Heart right ventricle (tissue), 16 donors: ENCODE measurements around the gene NSD1. TPM values are rescaled to one million over a fixed set of nuclear protein-coding genes. Genes with fewer than 3 reads are reported as not detected.
"Not testable (repeated sequence)": the region's sequence is repeated elsewhere in the genome, so short reads cannot be mapped to it uniquely, and the experiment has no call there.

Experiments used
- ATAC-seq, 8 donors: fragments of 200-7000 bp; cut with Tn5 transposase; one replicate each; pipeline ENCODE4 v1.9.1; 2020; ENCODE audit warnings: mild to moderate bottlenecking in 8 of 8, moderate library complexity in 8 of 8, moderate number of reproducible peaks in 1 of 8
- DNase-seq, 2 donors: peaks; one replicate each; pipeline ENCODE4 v3.0.0-alpha.2; 2020
- H3K27ac ChIP-seq, 10 donors: fragments of 200-600 bp; sonication (generic) in 2 of 10; one replicate each; pipeline versions ENCODE4 v1.5.0 to v1.8.0; 2020 to 2022; ENCODE audit warnings: mild to moderate bottlenecking in 3 of 10
- H3K27me3 ChIP-seq, 7 donors: fragments of 200-600 bp; one replicate each; pipeline ENCODE4 v1.8.0; 2021 to 2022; ENCODE audit warnings: mild to moderate bottlenecking in 2 of 7
- H3K36me3 ChIP-seq, 9 donors: fragments of 200-600 bp; sonication (generic) in 1 of 9; one replicate each; pipeline versions ENCODE4 v1.5.0 to v1.8.0; 2020 to 2022; ENCODE audit warnings: mild to moderate bottlenecking in 2 of 9
- H3K4me1 ChIP-seq, 9 donors: fragments of 200-600 bp; sonication (generic) in 1 of 9; one replicate each; pipeline versions ENCODE4 v1.5.0 to v1.8.0; 2020 to 2022; ENCODE audit warnings: mild to moderate bottlenecking in 4 of 9
- H3K4me3 ChIP-seq, 10 donors: fragments of 200-600 bp; sonication (generic) in 2 of 10; one replicate each; pipeline versions ENCODE4 v1.5.0 to v1.8.0; 2020 to 2022; ENCODE audit warnings: mild to moderate bottlenecking in 7 of 10, moderate library complexity in 2 of 10
- H3K9me3 ChIP-seq, 11 donors: fragments of 200-600 bp in 10 of 11; sonication (generic) in 2 of 11; one replicate each; pipeline versions ENCODE4 v1.5.0 to v1.8.0; 2013 to 2022; ENCODE audit warnings: mild to moderate bottlenecking in 2 of 11, control low read depth in 1 of 11, moderate library complexity in 1 of 11
- CTCF ChIP-seq, 9 donors: fragments of 200-600 bp; sonication (generic) in 2 of 9; IDR thresholded peaks; one replicate each; pipeline versions ENCODE4 v1.5.0 to v1.8.0; 2021 to 2022; ENCODE audit warnings: antibody characterized with exemption in 9 of 9, mild to moderate bottlenecking in 5 of 9, moderate library complexity in 1 of 9
- WGBS, 2 donors: extraction: QIAGEN DNeasy Blood & Tissue Kit; methylation state at CpG; one replicate each; pipeline ENCODE4 v1.1.7; 2013; ENCODE audit warnings: inconsistent platforms in 1 of 2; 5-methylcytosine and 5-hydroxymethylcytosine counted together
- intact Hi-C, 10 donors: fragments of 100-400 bp; cut with DNase I; formaldehyde crosslinking; loops; one replicate each; pipeline versions ENCODE4 v1.11.1 to v1.14.2; 2022
- polyA plus RNA-seq, 2 donors: library from polyadenylated mRNA; stranded (reverse); fragments of 200-250 nt; gene quantifications; one replicate each; pipeline ENCODE4 v1.2.3, GENCODE V29; 2013
- total RNA-seq, 10 donors: library from RNA; stranded (reverse); fragmentation: NEBNext Ultra II Directional in 3 of 10; extraction: Animal tissue kit (Norgen Biotek cat#: 25700) in 3 of 10; gene quantifications; one replicate each; pipeline versions ENCODE4 v1.2.1 to v1.2.4, GENCODE V29; 2021 to 2023
- donor health status: Arrhythmogenic right ventricular cardiomyopathy.
- donor health status: ischemic (EF 13 %, LVEDD 7.1; RV severe dilation, severe dysfunction).
- donor health status: healthy with polysubstance abuse.
- donor health status: DM: no; HTN: yes; CAD: no.
- donor health status: DM: no; HTN: no; CAD: no.
- donor health status: ischemic (EF 25% LVEDD 6.9; RV normal size, moderate dysfunction).
- donor health status: ischemic (EF 25% LVEDD 5.7; RV mildly dilated, moderate dysfunction).
- donor health status: healthy.
- donor health status: DM: yes; HTN: yes; CAD: no.
- donor health status: Ischemic cardiomyopathy.
- donor health status: ischemic (EF 35%, LVEDD 5.7; RV mildly dilated, moderate dysfunction).
- donor health status: nonischemic (EF 11% LVEDD 7.7; RV severe dilation, severe dysfunction).
- donor health status: DM: yes; HTN: yes; CAD: no.
- donor health status: PGD.
- donor health status: ischemic (EF 29% LVEDD 5.4; RV normal size, mild dysfunction).
- donor health status: nonischemic (EF 23%, LVEDD 6.1; RV moderate dilation, normal function).

Gene NSD1
- total and polyA plus RNA-seq, 12 donors: 5.6 to 62.9 (median 47.1) TPM

GRCh38 chr5:177304392-177305119 is 171.0 kb downstream of the NSD1 start:
- ATAC-seq: no peak
- peak overlapping the region; percentile 67 to 100 (median 94) for H3K4me3 ChIP-seq
- peaks cover 20 to 91% (median 50%) of the 10 kb centered on the region in 9 donors for H3K4me1 ChIP-seq
- intact Hi-C loops: loop anchor here in 6 of 10 donors (5.0 to 10.0 kb wide), 3 partner anchors 187 to 192 kb away; no protein-coding TSS in a partner anchor
- 33 to 39% methylated on average over 16 to 19 of the region's 19 CpGs for WGBS, 2 donors
- no peaks in the 10 kb centered on the region for H3K27me3 ChIP-seq
- peaks cover 0 to 46% (median 7%) of the 10 kb centered on the region in 9 donors for H3K36me3 ChIP-seq
- TF ChIP-seq CTCF (IDR thresholded peaks at IDR 0.05): no peak
- no peak for DNase-seq
- peak overlapping the region in 9 of 10 donors; percentile 72 to 97 (median 90) for H3K27ac ChIP-seq
- H3K9me3 ChIP-seq: no peaks in the 10 kb centered on the region

- Histone ChIP-seq H3K4me1 (peaks cover 15 to 91% (median 45%) of the 10 kb centered on the region in 9 donors), H3K27ac (peak overlapping the region in 2 of 10 donors; percentile 63 to 97), H3K36me3 (peaks cover 0 to 44% (median 7%) of the 10 kb centered on the region in 9 donors), H3K4me3 (peak overlapping the region in 1 of 10 donors; percentile 96)
- DNase-seq, H3K27me3 ChIP-seq, H3K9me3 ChIP-seq, ATAC-seq: not testable (repeated sequence)
- intact Hi-C loops: loop anchor here in 4 of 10 donors (10.0 kb wide), 1 partner anchor 191 kb away; no protein-coding TSS in a partner anchor
- WGBS, 2 donors: 87 to 89% methylated on average over 11 of the region's 11 CpGs
Measured at GRCh38 chr5:177306103-177306640, 172.6 kb downstream of the NSD1 start.

GRCh38 chr5:177306674-177307543 is 173.3 kb downstream of the NSD1 start:
- peaks cover 19 to 91% (median 45%) of the 10 kb centered on the region in 9 donors for H3K4me1 ChIP-seq
- ATAC-seq (peak in 2 of 8 donors; percentile 0 to 2), DNase-seq (no peak)
- peak overlapping the region in 2 of 10 donors; percentile 18 to 96 for H3K4me3 ChIP-seq
- peak overlapping the region in 4 of 10 donors; percentile 22 to 97 (median 58) for H3K27ac ChIP-seq
- H3K27me3 ChIP-seq: no peaks in the 10 kb centered on the region
- H3K36me3 ChIP-seq: peaks cover 0 to 37% (median 7%) of the 10 kb centered on the region in 9 donors
- intact Hi-C loops: loop anchor here in 4 of 10 donors (10.0 kb wide), 1 partner anchor 192 kb away; no protein-coding TSS in a partner anchor
- H3K9me3 ChIP-seq: no peaks in the 10 kb centered on the region
- WGBS, 2 donors: 76 to 84% methylated on average over 15 of the region's 15 CpGs
- TF ChIP-seq CTCF (IDR thresholded peaks at IDR 0.05): peak in 3 of 9 donors; percentile 9 to 44 (median 16)

- no peak for ATAC-seq
- WGBS, 2 donors: 86 to 90% methylated on average over 42 to 43 of the region's 43 CpGs
- peak overlapping the region in 2 of 10 donors; percentile 18 to 96 for H3K4me3 ChIP-seq
- intact Hi-C loops: loop anchor here in 4 of 10 donors (10.0 kb wide), 1 partner anchor 193 kb away; no protein-coding TSS in a partner anchor
- H3K27ac ChIP-seq: peak overlapping the region in 4 of 10 donors; percentile 22 to 97 (median 58)
- H3K36me3 ChIP-seq: peaks cover 0 to 33% (median 7%) of the 10 kb centered on the region in 9 donors
- peaks cover 21 to 91% (median 42%) of the 10 kb centered on the region in 9 donors for H3K4me1 ChIP-seq
- no peaks in the 10 kb centered on the region for H3K9me3 ChIP-seq
- no peak for TF ChIP-seq CTCF (IDR thresholded peaks at IDR 0.05)
- no peaks in the 10 kb centered on the region for H3K27me3 ChIP-seq
- no peak for DNase-seq
Measured at GRCh38 chr5:177307544-177308363, 174.2 kb downstream of the NSD1 start.
